ENCODE data around the gene HECTD3.
A peak's percentile ranks its signal among the peaks of the same experiment; 100 is the strongest.
"Not testable (repeated sequence)": the region's sequence is repeated elsewhere in the genome, so short reads cannot be mapped to it uniquely, and the experiment has no call there.

The HECTD3 gene

GRCh38 chr1:44994309-44994898, 16.7 kb downstream of the HECTD3 start:
- Histone ChIP-seq H3K4me1 (ENCODE audit: control insufficient read depth, insufficient read depth, low read length, poor library complexity, severe bottlenecking) (no peaks in the 10 kb centered on the region), H3K27me3 (replicated peaks; ENCODE audit: control insufficient read depth, insufficient read depth, low read length, poor library complexity, severe bottlenecking) (no peaks in the 10 kb centered on the region), H3K27ac (ENCODE audit: insufficient read depth, low read length, poor library complexity, severe bottlenecking) (no peak overlapping the region), H3K9me3 (ENCODE audit: control insufficient read depth, low read length) (no peaks in the 10 kb centered on the region), H3K4me3 (ENCODE audit: insufficient read depth, low read depth, low read length, poor library complexity, severe bottlenecking) (no peak overlapping the region), H3K36me3 (ENCODE audit: control insufficient read depth, insufficient read depth, low read length) (no peaks in the 10 kb centered on the region)
- no peak for DNase-seq

GRCh38 chr1:44988531-44989156, 22.5 kb downstream of the HECTD3 start:
- no peaks in the 10 kb centered on the region for H3K9me3 ChIP-seq (ENCODE audit: control insufficient read depth, low read length)
- H3K27ac ChIP-seq (ENCODE audit: insufficient read depth, low read length, poor library complexity, severe bottlenecking) = no peak overlapping the region
- H3K27me3 ChIP-seq (replicated peaks; ENCODE audit: control insufficient read depth, insufficient read depth, low read length, poor library complexity, severe bottlenecking) = no peaks in the 10 kb centered on the region
- H3K36me3 ChIP-seq (ENCODE audit: control insufficient read depth, insufficient read depth, low read length) = no peaks in the 10 kb centered on the region
- peaks cover 12% of the 10 kb centered on the region for H3K4me1 ChIP-seq (ENCODE audit: control insufficient read depth, insufficient read depth, low read length, poor library complexity, severe bottlenecking)
- no peak overlapping the region for H3K4me3 ChIP-seq (ENCODE audit: insufficient read depth, low read depth, low read length, poor library complexity, severe bottlenecking)
- no peak for DNase-seq

- no peaks in the 10 kb centered on the region for H3K27me3 ChIP-seq (replicated peaks; ENCODE audit: control insufficient read depth, insufficient read depth, low read length, poor library complexity, severe bottlenecking)
- H3K4me3 ChIP-seq (ENCODE audit: insufficient read depth, low read depth, low read length, poor library complexity, severe bottlenecking) = peak overlapping the region; percentile 65
- no peaks in the 10 kb centered on the region for H3K36me3 ChIP-seq (ENCODE audit: control insufficient read depth, insufficient read depth, low read length)
- H3K9me3 ChIP-seq (ENCODE audit: control insufficient read depth, low read length) = no peaks in the 10 kb centered on the region
- H3K27ac ChIP-seq (ENCODE audit: insufficient read depth, low read length, poor library complexity, severe bottlenecking) = peak overlapping the region; percentile 49
- no peak for DNase-seq
- peaks cover 12% of the 10 kb centered on the region for H3K4me1 ChIP-seq (ENCODE audit: control insufficient read depth, insufficient read depth, low read length, poor library complexity, severe bottlenecking)
These were observed 25.3 kb downstream of the HECTD3 start for GRCh38 chr1:44985747-44986359.

- DNase-seq; H3K27ac ChIP-seq (ENCODE audit: insufficient read depth, low read length, poor library complexity, severe bottlenecking): not testable (repeated sequence)
These were observed 33.8 kb downstream of the HECTD3 start for GRCh38 chr1:44977372-44977771.

GRCh38 chr1:44976252-44976651, 34.9 kb downstream of the HECTD3 start:
- H3K36me3 ChIP-seq (ENCODE audit: control insufficient read depth, insufficient read depth, low read length) = peaks cover 10% of the 10 kb centered on the region
- H3K9me3 ChIP-seq (ENCODE audit: control insufficient read depth, low read length) = no peaks in the 10 kb centered on the region
- no peaks in the 10 kb centered on the region for H3K4me1 ChIP-seq (ENCODE audit: control insufficient read depth, insufficient read depth, low read length, poor library complexity, severe bottlenecking)

More at GRCh38 chr1:44977372-44977771, 33.8 kb downstream of the HECTD3 start:
- not testable (repeated sequence) for H3K4me3 ChIP-seq (ENCODE audit: insufficient read depth, low read depth, low read length, poor library complexity, severe bottlenecking); H3K9me3 ChIP-seq (ENCODE audit: control insufficient read depth, low read length); H3K36me3 ChIP-seq (ENCODE audit: control insufficient read depth, insufficient read depth, low read length); H3K4me1 ChIP-seq (ENCODE audit: control insufficient read depth, insufficient read depth, low read length, poor library complexity, severe bottlenecking); H3K27me3 ChIP-seq (replicated peaks; ENCODE audit: control insufficient read depth, insufficient read depth, low read length, poor library complexity, severe bottlenecking)

GRCh38 chr1:44973645-44974044, 37.5 kb downstream of the HECTD3 start:
- Histone ChIP-seq H3K4me3 (ENCODE audit: insufficient read depth, low read depth, low read length, poor library complexity, severe bottlenecking) (no peak overlapping the region), H3K27me3 (replicated peaks; ENCODE audit: control insufficient read depth, insufficient read depth, low read length, poor library complexity, severe bottlenecking) (no peaks in the 10 kb centered on the region), H3K27ac (ENCODE audit: insufficient read depth, low read length, poor library complexity, severe bottlenecking) (no peak overlapping the region), H3K36me3 (ENCODE audit: control insufficient read depth, insufficient read depth, low read length) (peaks cover 10% of the 10 kb centered on the region), H3K4me1 (ENCODE audit: control insufficient read depth, insufficient read depth, low read length, poor library complexity, severe bottlenecking) (no peaks in the 10 kb centered on the region), H3K9me3 (ENCODE audit: control insufficient read depth, low read length) (no peaks in the 10 kb centered on the region)
- DNase-seq = no peak

More at GRCh38 chr1:44976252-44976651, 34.9 kb downstream of the HECTD3 start:
- Histone ChIP-seq H3K27me3 (replicated peaks; ENCODE audit: control insufficient read depth, insufficient read depth, low read length, poor library complexity, severe bottlenecking) (no peaks in the 10 kb centered on the region), H3K4me3 (ENCODE audit: insufficient read depth, low read depth, low read length, poor library complexity, severe bottlenecking) (no peak overlapping the region), H3K27ac (ENCODE audit: insufficient read depth, low read length, poor library complexity, severe bottlenecking) (no peak overlapping the region)
- no peak for DNase-seq

GRCh38 chr1:44970317-44970716, 40.8 kb downstream of the HECTD3 start:
- H3K4me1 ChIP-seq (ENCODE audit: control insufficient read depth, insufficient read depth, low read length, poor library complexity, severe bottlenecking) = no peaks in the 10 kb centered on the region
- H3K36me3 ChIP-seq (ENCODE audit: control insufficient read depth, insufficient read depth, low read length) = no peaks in the 10 kb centered on the region
- no peaks in the 10 kb centered on the region for H3K9me3 ChIP-seq (ENCODE audit: control insufficient read depth, low read length)
- DNase-seq = no peak
- no peak overlapping the region for H3K4me3 ChIP-seq (ENCODE audit: insufficient read depth, low read depth, low read length, poor library complexity, severe bottlenecking)
- no peaks in the 10 kb centered on the region for H3K27me3 ChIP-seq (replicated peaks; ENCODE audit: control insufficient read depth, insufficient read depth, low read length, poor library complexity, severe bottlenecking)
- H3K27ac ChIP-seq (ENCODE audit: insufficient read depth, low read length, poor library complexity, severe bottlenecking) = no peak overlapping the region

GRCh38 chr1:44964396-44964795, 46.7 kb downstream of the HECTD3 start:
- DNase-seq = no peak
- no peaks in the 10 kb centered on the region for H3K36me3 ChIP-seq (ENCODE audit: control insufficient read depth, insufficient read depth, low read length)
- H3K9me3 ChIP-seq (ENCODE audit: control insufficient read depth, low read length) = no peaks in the 10 kb centered on the region
- no peaks in the 10 kb centered on the region for H3K27me3 ChIP-seq (replicated peaks; ENCODE audit: control insufficient read depth, insufficient read depth, low read length, poor library complexity, severe bottlenecking)
- no peak overlapping the region for H3K27ac ChIP-seq (ENCODE audit: insufficient read depth, low read length, poor library complexity, severe bottlenecking)
- H3K4me1 ChIP-seq (ENCODE audit: control insufficient read depth, insufficient read depth, low read length, poor library complexity, severe bottlenecking) = no peaks in the 10 kb centered on the region
- H3K4me3 ChIP-seq (ENCODE audit: insufficient read depth, low read depth, low read length, poor library complexity, severe bottlenecking) = no peak overlapping the region

GRCh38 chr1:44962729-44963128, 48.4 kb downstream of the HECTD3 start:
- H3K9me3 ChIP-seq (ENCODE audit: control insufficient read depth, low read length) = no peaks in the 10 kb centered on the region
- H3K27me3 ChIP-seq (replicated peaks; ENCODE audit: control insufficient read depth, insufficient read depth, low read length, poor library complexity, severe bottlenecking) = no peaks in the 10 kb centered on the region
- DNase-seq = no peak
- no peak overlapping the region for H3K27ac ChIP-seq (ENCODE audit: insufficient read depth, low read length, poor library complexity, severe bottlenecking)
- H3K4me3 ChIP-seq (ENCODE audit: insufficient read depth, low read depth, low read length, poor library complexity, severe bottlenecking) = no peak overlapping the region
- H3K36me3 ChIP-seq (ENCODE audit: control insufficient read depth, insufficient read depth, low read length) = no peaks in the 10 kb centered on the region
- H3K4me1 ChIP-seq (ENCODE audit: control insufficient read depth, insufficient read depth, low read length, poor library complexity, severe bottlenecking) = no peaks in the 10 kb centered on the region

- H3K9me3 ChIP-seq (ENCODE audit: control insufficient read depth, low read length); DNase-seq; H3K27ac ChIP-seq (ENCODE audit: insufficient read depth, low read length, poor library complexity, severe bottlenecking); H3K27me3 ChIP-seq (replicated peaks; ENCODE audit: control insufficient read depth, insufficient read depth, low read length, poor library complexity, severe bottlenecking); H3K4me1 ChIP-seq (ENCODE audit: control insufficient read depth, insufficient read depth, low read length, poor library complexity, severe bottlenecking); H3K36me3 ChIP-seq (ENCODE audit: control insufficient read depth, insufficient read depth, low read length); H3K4me3 ChIP-seq (ENCODE audit: insufficient read depth, low read depth, low read length, poor library complexity, severe bottlenecking): not testable (repeated sequence)
These were observed 49.1 kb downstream of the HECTD3 start for GRCh38 chr1:44962022-44962421.
